PC-9 (cell line): ENCODE results near the gene DGKZ. TPM values are rescaled to one million over a fixed set of nuclear protein-coding genes. Genes with fewer than 3 reads are reported as not detected.

ENCODE experiments used
- BruUV-seq: library from RNA; stranded (reverse); fragments of 400-500 nt; replicated peaks from 2 replicates; lab custom pipeline; 2021; lab: Mats Ljungman, UMichigan
- CTCF ChIA-PET: fragments of 300-600 bp; sonication (Branson Sonifier 250); formaldehyde crosslinking; loops from one replicate; lab custom pipeline; 2022; ENCODE audit warnings: antibody characterized with exemption; lab: Charles Lee
- POLR2A ChIA-PET: fragments of 300-600 bp; sonication (Branson Sonifier 250); formaldehyde crosslinking; loops from one replicate; lab custom pipeline; 2022; ENCODE audit warnings: antibody characterized with exemption; ENCODE audit not compliant: unreplicated experiment; lab: Charles Lee
- DNase-seq, 2 experiments: peaks; one replicate each; pipeline versions ENCODE4 v3.0.0 to v3.0.0-alpha.2; 2015 to 2022; ENCODE audit warnings: mixed read lengths in 1 of 2
- H2AFZ ChIP-seq: fragments of 200-600 bp; sonication (generic); 2 replicates; pipeline ENCODE4 v1.8.1; 2017; ENCODE audit warnings: antibody characterized with exemption
- H3F3A ChIP-seq: fragments of 200-600 bp; sonication (generic); 2 replicates; pipeline ENCODE4 v1.8.1; 2017; ENCODE audit warnings: antibody characterized with exemption, mild to moderate bottlenecking, low read depth; ENCODE audit not compliant: insufficient read depth
- H3K27ac ChIP-seq: fragments of 200-600 bp; sonication (generic); 2 replicates; pipeline ENCODE4 v1.6.1; 2016; ENCODE audit warnings: mixed run types
- H3K27me3 ChIP-seq: fragments of 200-600 bp; sonication (generic); 2 replicates; pipeline ENCODE4 v1.6.1; 2016; ENCODE audit warnings: low read depth, mixed run types; ENCODE audit not compliant: insufficient read depth
- H3K36me3 ChIP-seq: fragments of 200-600 bp; sonication (generic); 2 replicates; pipeline ENCODE4 v1.6.1; 2016; ENCODE audit warnings: low read depth, mixed run types
- H3K4me1 ChIP-seq: fragments of 200-600 bp; sonication (generic); replicated peaks from 2 replicates; pipeline ENCODE4 v1.6.1; 2016; ENCODE audit warnings: mixed run types; ENCODE audit not compliant: insufficient read depth
- H3K4me2 ChIP-seq: fragments of 200-600 bp; sonication (generic); 2 replicates; pipeline ENCODE4 v1.6.1; 2017; ENCODE audit warnings: mixed run types
- H3K4me3 ChIP-seq: fragments of 200-600 bp; sonication (generic); 2 replicates; pipeline ENCODE4 v1.6.1; 2016; ENCODE audit warnings: mixed run types
- H3K79me2 ChIP-seq: fragments of 200-600 bp; sonication (generic); 2 replicates; pipeline ENCODE4 v1.6.1; 2017; ENCODE audit warnings: low read depth, mixed run types
- H3K9me2 ChIP-seq: fragments of 200-600 bp; sonication (generic); 2 replicates; pipeline ENCODE4 v1.8.1; 2017; ENCODE audit warnings: mild to moderate bottlenecking; ENCODE audit not compliant: insufficient read depth
- H3K9me3 ChIP-seq: fragments of 200-600 bp; sonication (generic); 2 replicates; pipeline ENCODE4 v1.8.1; 2016; ENCODE audit warnings: low read depth; ENCODE audit not compliant: insufficient read depth
- H4K20me1 ChIP-seq: fragments of 200-600 bp; sonication (generic); 2 replicates; pipeline ENCODE4 v1.8.1; 2017; ENCODE audit not compliant: insufficient read depth
- CTCF ChIP-seq: fragments of 200-600 bp; sonication (generic); conservative IDR thresholded peaks from 2 replicates; pipeline ENCODE4 v1.6.1; 2017; ENCODE audit warnings: mixed run types, antibody characterized with exemption, mild to moderate bottlenecking, moderate library complexity
- EZH2 ChIP-seq: fragments of 200-600 bp; sonication (generic); IDR thresholded peaks from 2 replicates; pipeline ENCODE4 v1.8.0; 2017; ENCODE audit warnings: antibody characterized with exemption, low read depth
- intact Hi-C: fragments of 100-400 bp; cut with micrococcal nuclease; formaldehyde crosslinking; loops from one replicate; pipeline ENCODE4 v1.10.0; 2022; ENCODE audit not compliant: unreplicated experiment
- microRNA-seq: library from miRNA; unstranded; fragments of <30 nt; microRNA quantifications from one replicate; pipeline ENCODE4 v1.2.0, GENCODE V29; 2021; ENCODE audit warnings: borderline number of aligned reads, borderline replicate concordance
- total RNA-seq: library from RNA; stranded (reverse); gene quantifications from 2 replicates; pipeline ENCODE4 v1.2.3, GENCODE V29; 2021

The DGKZ gene
- total RNA-seq, 1 experiment from 2014 or later: 49.3 TPM

- TF ChIP-seq CTCF: no peak
- TF ChIP-seq EZH2: no peak
- Histone ChIP-seq H2AFZ (no peak overlapping the region), H3K4me1 (no peaks in the 10 kb centered on the region), H3K4me2 (no peak overlapping the region), H3K9me2 (no peaks in the 10 kb centered on the region), H3K27ac (no peak overlapping the region), H3K79me2 (no peaks in the 10 kb centered on the region), H3F3A (no peaks in the 10 kb centered on the region; the same call in 1 of the 2 replicates), H3K36me3 (peaks cover 9% of the 10 kb centered on the region; the same call in 1 of the 2 replicates), H3K4me3 (no peak overlapping the region), H3K27me3 (no peaks in the 10 kb centered on the region), H3K9me3 (no peaks in the 10 kb centered on the region), H4K20me1 (no peaks in the 10 kb centered on the region)
- intact Hi-C loops: no loop called here
- BruUV-seq: no TSS peak
- DNase-seq: no peak
- ChIA-PET CTCF (no interaction called here), POLR2A (no interaction called here)
Measured at GRCh38 chr11:46426233-46426991, 79.1 kb downstream of the DGKZ start.

GRCh38 chr11:46427364-46427763 is 80.1 kb downstream of the DGKZ start:
- 0 out of 2 replicates have a peak, but pooled peaks cover 2% of the 10 kb centered on the region for H4K20me1 ChIP-seq
- no peak overlapping the region for H3K4me3 ChIP-seq
- POLR2A ChIA-PET: no interaction called here
- BruUV-seq: no TSS peak
- no peaks in the 10 kb centered on the region for H3K79me2 ChIP-seq
- no peak for DNase-seq
- TF ChIP-seq CTCF (no peak), EZH2 (no peak)
- no peak overlapping the region for H3K4me2 ChIP-seq
- no peaks in the 10 kb centered on the region for H3F3A ChIP-seq
- H3K9me3 ChIP-seq: no peaks in the 10 kb centered on the region
- no peak overlapping the region for H3K27ac ChIP-seq
- H3K27me3 ChIP-seq: no peaks in the 10 kb centered on the region
- H2AFZ ChIP-seq: no peak overlapping the region
- intact Hi-C loops: no loop called here
- CTCF ChIA-PET: no interaction called here
- no peaks in the 10 kb centered on the region for H3K4me1 ChIP-seq
- no peaks in the 10 kb centered on the region for H3K9me2 ChIP-seq
- peaks cover 8% of the 10 kb centered on the region; the same call in 1 of the 2 replicates for H3K36me3 ChIP-seq

GRCh38 chr11:46429717-46430116 is 82.5 kb downstream of the DGKZ start:
- POLR2A ChIA-PET: no interaction called here
- no peak overlapping the region for H2AFZ ChIP-seq
- H3F3A ChIP-seq: no peaks in the 10 kb centered on the region
- H3K36me3 ChIP-seq: peaks cover 19% of the 10 kb centered on the region; the same call in 1 of the 2 replicates
- CTCF ChIA-PET: no interaction called here
- BruUV-seq: no TSS peak
- H3K4me3 ChIP-seq: no peak overlapping the region
- no peak overlapping the region for H3K4me2 ChIP-seq
- H3K9me2 ChIP-seq: no peaks in the 10 kb centered on the region
- H3K4me1 ChIP-seq: no peaks in the 10 kb centered on the region
- intact Hi-C loops: no loop called here
- TF ChIP-seq EZH2 (no peak), CTCF (no peak)
- H3K27me3 ChIP-seq: no peaks in the 10 kb centered on the region
- 0 out of 2 replicates have a peak, but pooled peaks cover 4% of the 10 kb centered on the region for H4K20me1 ChIP-seq
- no peaks in the 10 kb centered on the region for H3K79me2 ChIP-seq
- H3K27ac ChIP-seq: no peak overlapping the region
- H3K9me3 ChIP-seq: no peaks in the 10 kb centered on the region
- DNase-seq: no peak

Small RNA genes lying within 50 kb of the gene (microRNA-seq; reads per million reads assigned to microRNA genes)
- gene MIR4688: not detected

Other genes starting within 250 kb of the DGKZ start
- gene PHF21A, start 226.0 kb upstream of the DGKZ start, total RNA-seq: 45.6 and 54.3 TPM in 2 replicates
- 1.3 and 3.1 TPM in 2 replicates for gene CREB3L1, start 69.8 kb upstream of the DGKZ start, total RNA-seq
- gene MDK, start 34.2 kb downstream of the DGKZ start, total RNA-seq: 399 and 464 TPM in 2 replicates
- gene CHRM4, start 44.3 kb downstream of the DGKZ start, total RNA-seq: 0.31 TPM in 1 of 2 replicates, not detected in the other
- 41.4 and 41.9 TPM in 2 replicates for gene AMBRA1, start 246.6 kb downstream of the DGKZ start, total RNA-seq